Loucy (cell line): ENCODE measurements around the gene PLEK.
"Not testable (repeated sequence)": the region's sequence is repeated elsewhere in the genome, so short reads cannot be mapped to it uniquely, and the experiment has no call there.

Experiments
- H2AFZ ChIP-seq: fragments of 200-600 bp; sonication (generic); 2 replicates; pipeline ENCODE4 v1.6.0; 2016; ENCODE audit warnings: antibody characterized with exemption, mild to moderate bottlenecking, low read length, moderate library complexity
- H3F3A ChIP-seq: fragments of 200-600 bp; 2 replicates; pipeline ENCODE4 v1.6.0; 2016; ENCODE audit warnings: antibody characterized with exemption, low read depth, mild to moderate bottlenecking
- H3K27me3 ChIP-seq: fragments of 200-600 bp; sonication (generic); 2 replicates; pipeline ENCODE4 v1.6.1; 2014; ENCODE audit warnings: low read length, mild to moderate bottlenecking; ENCODE audit not compliant: insufficient read depth, poor library complexity, severe bottlenecking
- H3K36me3 ChIP-seq: fragments of 200-600 bp; sonication (generic); 2 replicates; pipeline ENCODE4 v1.6.1; 2016; ENCODE audit warnings: low read length; ENCODE audit not compliant: insufficient read depth
- H3K4me1 ChIP-seq: fragments of 200-600 bp; sonication (generic); 2 replicates; pipeline ENCODE4 v1.5.1; 2014; ENCODE audit warnings: low read length, mild to moderate bottlenecking; ENCODE audit not compliant: insufficient read depth, poor library complexity, severe bottlenecking
- H3K4me2 ChIP-seq: fragments of 200-600 bp; sonication (generic); 2 replicates; pipeline ENCODE4 v1.6.0; 2014; ENCODE audit warnings: antibody characterized with exemption, low read length, low read depth, mild to moderate bottlenecking; ENCODE audit not compliant: poor library complexity, severe bottlenecking
- H3K4me3 ChIP-seq: fragments of 200-600 bp; sonication (generic); 2 replicates; pipeline ENCODE4 v1.5.1; 2014; ENCODE audit warnings: low read length, mild to moderate bottlenecking, mixed read lengths; ENCODE audit not compliant: poor library complexity, severe bottlenecking
- H3K79me2 ChIP-seq: fragments of 200-600 bp; sonication (generic); 2 replicates; pipeline ENCODE4 v1.6.1; 2014; ENCODE audit warnings: low read length; ENCODE audit not compliant: insufficient read depth
- H3K9ac ChIP-seq: fragments of 200-600 bp; sonication (generic); 2 replicates; pipeline ENCODE4 v1.6.0; 2014; ENCODE audit warnings: mild to moderate bottlenecking, low read depth, low read length, moderate library complexity; ENCODE audit not compliant: poor library complexity, severe bottlenecking
- H3K9me2 ChIP-seq: fragments of 200-600 bp; sonication (generic); replicated peaks from 2 replicates; pipeline ENCODE4 v1.6.1; 2016; ENCODE audit warnings: low read depth, low read length, mixed read lengths
- H3K9me3 ChIP-seq: fragments of 200-600 bp; sonication (generic); 2 replicates; pipeline ENCODE4 v1.6.1; 2014; ENCODE audit warnings: mild to moderate bottlenecking, antibody characterized with exemption, low read length, low read depth; ENCODE audit not compliant: insufficient read depth
- H4K20me1 ChIP-seq: fragments of 200-600 bp; sonication (generic); 2 replicates; pipeline ENCODE4 v1.6.0; 2014; ENCODE audit warnings: antibody characterized with exemption, low read length, mild to moderate bottlenecking; ENCODE audit not compliant: insufficient read depth, poor library complexity, severe bottlenecking
- EZH2phosphoT487 ChIP-seq: fragments of 200-600 bp; IDR thresholded peaks from 2 replicates; pipeline ENCODE4 v1.6.1; 2018; ENCODE audit warnings: antibody characterized with exemption, mild to moderate bottlenecking, moderate library complexity, borderline replicate concordance
- TF ChIP-seq, protein P1 (sequence below): fragments of 200-600 bp; sonication (generic); conservative IDR thresholded peaks from 2 replicates; pipeline ENCODE4 v1.5.1; 2014; ENCODE audit warnings: mild to moderate bottlenecking, antibody characterized with exemption, low read length

The PLEK gene

DNA sequence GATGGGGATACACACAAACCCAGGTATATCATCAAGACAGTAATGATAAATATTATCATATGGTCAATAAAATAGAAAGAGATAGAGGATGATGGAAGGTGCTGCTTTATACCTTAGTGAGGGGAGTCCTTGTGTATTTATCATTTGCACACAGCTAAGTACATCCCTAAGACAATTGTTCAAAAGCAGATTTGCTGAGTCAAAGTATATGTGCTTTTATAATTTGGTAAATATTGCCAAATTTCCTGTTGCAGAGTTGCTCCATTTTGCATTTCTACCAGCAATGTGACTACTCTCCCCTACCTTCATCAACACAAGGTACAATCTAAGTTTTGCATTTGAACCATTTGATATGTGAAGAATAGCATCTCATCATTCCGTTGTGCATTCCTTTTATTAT, 22.6 kb upstream of the PLEK start:
- Histone ChIP-seq H3K27me3 (no peaks in the 10 kb centered on the region), H3K9me3 (no peaks in the 10 kb centered on the region), H3K4me3 (no peak overlapping the region), H3K79me2 (no peaks in the 10 kb centered on the region), H4K20me1 (no peaks in the 10 kb centered on the region), H3F3A (no peaks in the 10 kb centered on the region), H3K36me3 (no peaks in the 10 kb centered on the region), H3K9me2 (no peaks in the 10 kb centered on the region), H3K4me1 (no peaks in the 10 kb centered on the region), H3K9ac (no peak overlapping the region), H3K4me2 (no peak overlapping the region), H2AFZ (no peak overlapping the region)
- TF ChIP-seq, protein P1, sequence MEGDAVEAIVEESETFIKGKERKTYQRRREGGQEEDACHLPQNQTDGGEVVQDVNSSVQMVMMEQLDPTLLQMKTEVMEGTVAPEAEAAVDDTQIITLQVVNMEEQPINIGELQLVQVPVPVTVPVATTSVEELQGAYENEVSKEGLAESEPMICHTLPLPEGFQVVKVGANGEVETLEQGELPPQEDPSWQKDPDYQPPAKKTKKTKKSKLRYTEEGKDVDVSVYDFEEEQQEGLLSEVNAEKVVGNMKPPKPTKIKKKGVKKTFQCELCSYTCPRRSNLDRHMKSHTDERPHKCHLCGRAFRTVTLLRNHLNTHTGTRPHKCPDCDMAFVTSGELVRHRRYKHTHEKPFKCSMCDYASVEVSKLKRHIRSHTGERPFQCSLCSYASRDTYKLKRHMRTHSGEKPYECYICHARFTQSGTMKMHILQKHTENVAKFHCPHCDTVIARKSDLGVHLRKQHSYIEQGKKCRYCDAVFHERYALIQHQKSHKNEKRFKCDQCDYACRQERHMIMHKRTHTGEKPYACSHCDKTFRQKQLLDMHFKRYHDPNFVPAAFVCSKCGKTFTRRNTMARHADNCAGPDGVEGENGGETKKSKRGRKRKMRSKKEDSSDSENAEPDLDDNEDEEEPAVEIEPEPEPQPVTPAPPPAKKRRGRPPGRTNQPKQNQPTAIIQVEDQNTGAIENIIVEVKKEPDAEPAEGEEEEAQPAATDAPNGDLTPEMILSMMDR, result no peak
- TF ChIP-seq EZH2phosphoT487, result no peak

DNA sequence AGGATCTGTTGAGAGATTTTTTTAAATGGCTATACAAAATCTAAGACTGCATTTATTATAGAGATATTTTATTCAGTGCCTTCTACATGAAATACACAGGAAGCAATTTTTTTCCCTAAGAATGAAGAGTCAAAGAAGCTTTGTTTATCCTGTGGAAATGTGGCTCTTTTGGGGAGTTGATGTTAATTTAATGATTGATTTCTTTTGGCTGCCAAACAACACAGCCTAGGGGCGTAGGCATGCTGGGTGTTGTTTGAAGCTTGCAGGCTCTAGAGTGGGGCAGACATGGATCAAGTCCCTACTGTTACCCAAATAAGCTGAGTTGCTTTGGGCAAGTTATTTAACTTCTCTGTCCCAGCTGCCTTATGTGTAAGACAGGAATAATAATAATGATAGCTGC, 21.1 kb upstream of the PLEK start:
- H3K4me1 ChIP-seq, result no peaks in the 10 kb centered on the region
- H3K9me3 ChIP-seq, result no peaks in the 10 kb centered on the region
- no peaks in the 10 kb centered on the region for H3K36me3 ChIP-seq
- H3K79me2 ChIP-seq, result no peaks in the 10 kb centered on the region
- TF ChIP-seq, protein P1, result no peak
- no peak for TF ChIP-seq EZH2phosphoT487
- H3K4me3 ChIP-seq, result no peak overlapping the region
- no peaks in the 10 kb centered on the region for H4K20me1 ChIP-seq
- no peaks in the 10 kb centered on the region for H3F3A ChIP-seq
- no peaks in the 10 kb centered on the region for H3K27me3 ChIP-seq
- H3K9ac ChIP-seq, result no peak overlapping the region
- H2AFZ ChIP-seq, result no peak overlapping the region
- no peak overlapping the region for H3K4me2 ChIP-seq
- H3K9me2 ChIP-seq, result no peaks in the 10 kb centered on the region

DNA sequence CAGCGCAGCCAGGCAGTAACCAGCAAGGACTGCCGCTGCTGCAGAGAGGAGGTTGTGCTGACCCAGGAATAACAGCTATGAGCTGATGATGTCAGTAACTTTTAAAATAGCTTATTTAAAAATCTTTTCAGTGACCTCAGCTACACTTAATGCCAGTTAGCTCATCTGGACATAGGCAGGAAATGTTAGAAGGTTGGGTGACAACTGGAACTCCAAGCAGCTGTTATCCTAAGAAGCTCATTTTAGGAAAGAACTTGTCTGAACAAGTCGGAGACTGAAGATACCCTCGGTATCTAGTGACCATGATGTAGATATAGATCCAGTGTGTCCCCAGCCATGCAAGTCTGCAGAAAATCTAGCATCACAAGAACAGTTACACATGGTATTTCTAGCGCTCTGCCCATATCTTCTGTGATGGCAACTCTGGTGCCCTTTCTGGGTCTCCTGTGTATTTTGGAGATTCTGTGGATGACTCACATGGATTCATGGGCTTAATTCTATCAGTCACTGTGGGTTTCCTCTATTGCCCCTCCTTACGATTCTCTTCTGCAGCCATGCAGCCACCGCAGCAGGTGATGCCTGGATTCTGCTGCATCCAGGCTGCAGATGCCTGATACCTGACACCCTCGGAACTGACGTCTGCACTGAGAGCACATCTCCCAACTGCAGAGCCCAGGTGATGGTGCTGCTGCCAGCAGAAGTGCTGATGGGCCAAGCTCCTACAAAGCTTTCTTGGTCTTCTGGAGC, 19.8 kb upstream of the PLEK start:
- Histone ChIP-seq H3K4me2 (no peak overlapping the region), H3K4me3 (no peak overlapping the region), H3K27me3 (no peaks in the 10 kb centered on the region), H3K79me2 (no peaks in the 10 kb centered on the region), H3K9ac (no peak overlapping the region), H3K9me2 (no peaks in the 10 kb centered on the region), H3K4me1 (no peaks in the 10 kb centered on the region), H3K36me3 (no peaks in the 10 kb centered on the region), H3F3A (no peaks in the 10 kb centered on the region), H4K20me1 (no peaks in the 10 kb centered on the region), H2AFZ (no peak overlapping the region), H3K9me3 (no peaks in the 10 kb centered on the region)
- TF ChIP-seq, protein P1, result no peak
- no peak for TF ChIP-seq EZH2phosphoT487

DNA sequence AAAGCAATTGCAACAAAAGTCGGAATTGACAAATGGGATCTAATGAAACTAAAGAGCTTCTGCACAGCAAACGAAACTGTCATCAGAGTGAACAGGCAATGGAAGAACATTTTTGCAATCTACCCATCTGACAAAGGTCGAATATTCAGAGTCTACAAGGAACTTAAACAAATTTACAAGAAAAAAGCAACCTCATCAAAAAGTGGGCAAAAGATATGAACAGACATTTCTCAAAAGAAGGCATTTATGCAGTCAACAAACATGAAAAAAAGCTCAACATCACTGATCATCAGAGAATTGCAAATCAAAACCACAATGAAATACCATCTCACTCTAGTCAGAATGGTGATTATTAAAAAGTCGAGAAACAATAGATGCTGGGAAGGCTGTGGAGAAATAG, 16.0 kb upstream of the PLEK start:
- H3K4me2 ChIP-seq, H3K27me3 ChIP-seq, H3F3A ChIP-seq, H3K9me3 ChIP-seq, H4K20me1 ChIP-seq, H3K36me3 ChIP-seq, H2AFZ ChIP-seq, H3K79me2 ChIP-seq, H3K9ac ChIP-seq, H3K9me2 ChIP-seq, H3K4me1 ChIP-seq, H3K4me3 ChIP-seq: not testable (repeated sequence)
